Psoas muscle (tissue), 8 donors: ENCODE measurements around the gene PTCHD1. TPM values are rescaled to one million over a fixed set of nuclear protein-coding genes. Genes with fewer than 3 reads are reported as not detected.

Source experiments
- ATAC-seq, 4 donors: fragments of 200-7000 bp; cut with Tn5 transposase; one replicate each; pipeline ENCODE4 v1.9.1; 2020; ENCODE audit warnings: moderate library complexity in 3 of 4, mild to moderate bottlenecking in 2 of 4
- DNase-seq, 2 donors: peaks; one replicate each; pipeline ENCODE4 v3.0.0-alpha.2; 2020
- H3K27ac ChIP-seq: fragments of 200-600 bp; one replicate; pipeline ENCODE4 v1.8.0; 2022
- H3K27me3 ChIP-seq, 3 donors: fragments of 200-600 bp in 1 of 3; one replicate each; pipeline versions ENCODE4 v1.6.1 to v1.8.0; 2013 to 2022; ENCODE audit warnings: low read length in 2 of 3, mild to moderate bottlenecking in 2 of 3, moderate library complexity in 1 of 3; ENCODE audit not compliant: insufficient read depth in 3 of 3
- H3K36me3 ChIP-seq, 2 donors: fragments of 200-600 bp in 1 of 2; one replicate each; pipeline versions ENCODE4 v1.6.1 to v1.8.0; 2013 to 2022; ENCODE audit warnings: low read depth in 1 of 2, mild to moderate bottlenecking in 1 of 2, moderate library complexity in 1 of 2; ENCODE audit not compliant: insufficient read depth in 1 of 2
- H3K4me1 ChIP-seq: fragments of 200-600 bp; one replicate; pipeline ENCODE4 v1.8.0; 2022
- H3K4me3 ChIP-seq: fragments of 200-600 bp; one replicate; pipeline ENCODE4 v1.8.0; 2022; ENCODE audit warnings: mild to moderate bottlenecking
- H3K9me3 ChIP-seq: fragments of 200-600 bp; one replicate; pipeline ENCODE4 v1.8.0; 2022
- WGBS, 3 donors: extraction: QIAGEN DNeasy Blood & Tissue Kit; methylation state at CpG; one replicate each; pipeline versions ENCODE4 v1.1.6 to v1.1.7; 2013; 5-methylcytosine and 5-hydroxymethylcytosine counted together
- intact Hi-C, 2 donors: fragments of 100-400 bp; cut with DNase I; formaldehyde crosslinking; loops; one replicate each; pipeline versions ENCODE4 v1.11.0 to v1.14.2; 2022
- polyA plus RNA-seq, 3 donors: library from polyadenylated mRNA; stranded (reverse); fragments of 200-250 nt; gene quantifications; one replicate each; pipeline ENCODE4 v1.2.3, GENCODE V29; 2013
- total RNA-seq, 4 donors: library from RNA; stranded (reverse); fragmentation: NEBNext Ultra II Directional in 2 of 4; extraction: Animal tissue kit (Norgen Biotek cat#: 25700) in 2 of 4; gene quantifications; one replicate each; pipeline versions ENCODE4 v1.2.1 to v1.2.4, GENCODE V29; 2021 to 2023
- TF ChIP-seq, protein P1 (sequence below): fragments of 200-600 bp; IDR thresholded peaks from one replicate; pipeline ENCODE4 v1.8.0; 2022; ENCODE audit warnings: antibody characterized with exemption
- donor health status: healthy with polysubstance abuse.
- donor health status: DM: no; HTN: no; CAD: no; lungs with moderate emphysema.
- donor health status: Bipolar disorder and iron deficiency.
- donor health status: healthy.
- donor health status: DM: yes; HTN: yes; CAD: no.
- donor health status: DM: no; HTN: no; CAD: no.
- donor health status: DM: no; HTN: no; CAD: no.
- donor health status: DM: yes; HTN: yes; CAD: no.

PTCHD1 gene
- total and polyA plus RNA-seq, 7 donors, result 0.01 to 0.13 (median 0.05) TPM

DNA sequence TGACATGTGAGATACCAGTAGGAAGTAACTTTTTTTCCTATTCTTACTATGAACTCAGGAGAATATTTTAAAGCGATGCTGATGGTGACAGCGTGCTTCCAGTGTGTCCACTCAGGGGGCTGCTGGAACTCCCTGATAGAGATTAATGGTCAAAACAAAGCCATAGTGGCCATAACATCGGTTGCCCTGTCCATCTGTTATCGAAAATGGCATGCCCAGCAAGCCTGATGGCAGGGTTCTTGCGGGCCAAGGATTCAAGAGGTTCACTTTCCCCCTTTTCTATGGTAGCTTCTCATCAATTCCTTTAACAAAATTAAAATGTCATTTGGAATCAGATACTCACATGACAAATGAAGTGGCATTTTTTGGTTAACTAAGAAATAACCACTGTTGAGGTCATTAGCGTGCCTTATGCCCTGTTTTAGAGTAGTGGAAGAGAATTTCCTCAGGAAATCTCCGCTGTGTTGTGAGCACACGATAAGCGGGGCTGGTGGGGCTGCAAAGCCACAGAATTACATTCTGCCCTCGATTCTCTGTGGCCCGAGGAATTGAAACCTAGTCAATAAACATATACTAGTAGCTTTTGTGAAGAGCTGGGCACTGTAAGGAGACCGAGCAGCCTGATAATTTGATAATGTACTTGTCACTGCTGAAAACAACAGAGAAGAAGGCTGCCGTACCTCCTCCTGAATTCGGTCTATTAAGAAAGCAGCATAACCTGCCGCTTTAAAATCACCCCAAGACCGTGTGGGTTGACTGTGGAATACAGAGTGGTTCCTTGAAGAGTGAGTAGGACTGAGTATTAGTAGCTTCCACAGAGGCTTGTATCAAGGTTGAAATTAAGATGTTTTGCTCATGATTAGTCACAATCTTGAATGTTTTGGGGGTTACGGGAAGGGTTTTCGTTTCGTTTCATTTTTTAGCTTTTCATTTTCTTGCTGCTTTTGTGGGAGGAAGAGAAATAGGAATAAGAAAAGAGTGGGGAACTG, 46.7 kb downstream of the PTCHD1 start:
- Histone ChIP-seq H3K27ac (no peak overlapping the region), H3K27me3 (peaks cover 0 to 17% (median 0%) of the 10 kb centered on the region in 3 donors), H3K4me3 (no peak overlapping the region), H3K36me3 (no peaks in the 10 kb centered on the region), H3K9me3 (no peaks in the 10 kb centered on the region), H3K4me1 (no peaks in the 10 kb centered on the region)
- DNase-seq (no peak), ATAC-seq (no peak)
- intact Hi-C loops, result no loop called here
- WGBS, 3 donors, result 80 to 89% (median 86%) methylated on average over 19 of the region's 19 CpGs
- TF ChIP-seq, protein P1, sequence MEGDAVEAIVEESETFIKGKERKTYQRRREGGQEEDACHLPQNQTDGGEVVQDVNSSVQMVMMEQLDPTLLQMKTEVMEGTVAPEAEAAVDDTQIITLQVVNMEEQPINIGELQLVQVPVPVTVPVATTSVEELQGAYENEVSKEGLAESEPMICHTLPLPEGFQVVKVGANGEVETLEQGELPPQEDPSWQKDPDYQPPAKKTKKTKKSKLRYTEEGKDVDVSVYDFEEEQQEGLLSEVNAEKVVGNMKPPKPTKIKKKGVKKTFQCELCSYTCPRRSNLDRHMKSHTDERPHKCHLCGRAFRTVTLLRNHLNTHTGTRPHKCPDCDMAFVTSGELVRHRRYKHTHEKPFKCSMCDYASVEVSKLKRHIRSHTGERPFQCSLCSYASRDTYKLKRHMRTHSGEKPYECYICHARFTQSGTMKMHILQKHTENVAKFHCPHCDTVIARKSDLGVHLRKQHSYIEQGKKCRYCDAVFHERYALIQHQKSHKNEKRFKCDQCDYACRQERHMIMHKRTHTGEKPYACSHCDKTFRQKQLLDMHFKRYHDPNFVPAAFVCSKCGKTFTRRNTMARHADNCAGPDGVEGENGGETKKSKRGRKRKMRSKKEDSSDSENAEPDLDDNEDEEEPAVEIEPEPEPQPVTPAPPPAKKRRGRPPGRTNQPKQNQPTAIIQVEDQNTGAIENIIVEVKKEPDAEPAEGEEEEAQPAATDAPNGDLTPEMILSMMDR, result no peak

DNA sequence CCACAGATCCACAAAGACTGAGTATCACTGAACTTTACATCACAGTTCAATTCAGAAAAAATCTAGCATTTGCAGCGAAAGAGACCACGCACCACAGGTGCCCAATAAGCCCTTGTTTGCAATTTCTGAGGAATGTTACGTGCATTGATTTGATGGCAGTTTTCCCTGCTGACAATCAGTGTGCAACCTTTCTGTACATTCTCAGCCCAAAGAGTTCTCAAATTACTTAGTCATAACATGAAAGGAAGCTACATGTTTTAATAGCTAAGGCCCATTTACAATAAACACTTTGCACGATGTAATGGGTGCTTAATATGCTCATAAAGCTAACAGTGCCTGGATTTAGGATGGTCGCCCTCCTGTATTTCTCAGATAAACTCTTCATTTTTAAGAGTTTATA, 47.9 kb downstream of the PTCHD1 start:
- Histone ChIP-seq H3K9me3 (no peaks in the 10 kb centered on the region), H3K27me3 (peaks cover 0 to 21% (median 0%) of the 10 kb centered on the region in 3 donors), H3K4me3 (no peak overlapping the region), H3K36me3 (no peaks in the 10 kb centered on the region), H3K4me1 (no peaks in the 10 kb centered on the region), H3K27ac (no peak overlapping the region)
- intact Hi-C loops, result no loop called here
- ATAC-seq (no peak), DNase-seq (no peak)
- WGBS, 3 donors, result 72 to 97% (median 92%) methylated on average over 5 of the region's 5 CpGs
- TF ChIP-seq, protein P1, result no peak

DNA sequence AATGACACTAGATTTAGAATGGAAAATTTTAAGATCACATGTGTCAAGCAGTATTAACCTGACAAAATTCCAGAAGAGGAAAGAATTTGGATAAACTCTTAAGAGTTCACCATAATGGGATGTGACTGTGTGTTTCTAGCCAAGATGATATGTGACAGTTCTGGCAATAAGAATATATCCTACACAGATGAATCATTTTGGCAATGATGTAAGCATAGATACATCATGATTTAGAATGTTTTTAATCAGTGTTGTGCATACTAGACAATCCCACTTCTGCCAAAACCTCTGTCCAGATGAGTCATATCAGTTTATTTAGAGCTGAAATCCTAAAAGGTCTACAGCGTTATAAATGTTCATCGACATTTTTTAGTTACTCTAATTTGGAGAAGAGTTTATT, 48.8 kb downstream of the PTCHD1 start:
- ATAC-seq (no peak), DNase-seq (no peak)
- H3K9me3 ChIP-seq, result no peaks in the 10 kb centered on the region
- no peaks in the 10 kb centered on the region for H3K4me1 ChIP-seq
- 45 to 63% (median 46%) methylated on average over 2 of the region's 2 CpGs for WGBS, 3 donors
- intact Hi-C loops, result no loop called here
- TF ChIP-seq, protein P1, result no peak
- H3K27ac ChIP-seq, result no peak overlapping the region
- H3K4me3 ChIP-seq, result no peak overlapping the region
- peaks cover 0 to 21% (median 0%) of the 10 kb centered on the region in 3 donors for H3K27me3 ChIP-seq
- H3K36me3 ChIP-seq, result no peaks in the 10 kb centered on the region

DNA sequence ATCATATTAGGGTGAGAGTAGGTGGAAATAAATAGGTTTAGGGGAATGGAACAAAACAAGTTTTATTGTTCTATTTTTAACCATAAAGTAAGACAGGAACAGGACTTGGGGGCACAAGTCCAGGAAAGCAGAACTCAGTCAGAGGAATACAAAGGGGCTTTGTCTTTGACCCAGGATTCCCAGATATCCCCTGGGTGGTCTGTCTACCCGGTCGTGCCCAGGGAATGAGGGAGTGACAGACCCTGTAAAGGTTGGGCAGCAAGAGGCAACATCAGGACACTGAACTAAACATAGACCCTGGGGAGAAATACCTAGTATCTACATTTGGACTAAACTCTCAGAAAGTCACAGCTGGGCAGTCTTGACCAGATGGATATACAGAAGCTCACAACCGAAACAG, 50.6 kb downstream of the PTCHD1 start:
- Histone ChIP-seq H3K4me3 (no peak overlapping the region), H3K9me3 (no peaks in the 10 kb centered on the region), H3K27me3 (peaks cover 0 to 23% (median 0%) of the 10 kb centered on the region in 3 donors), H3K36me3 (no peaks in the 10 kb centered on the region), H3K4me1 (no peaks in the 10 kb centered on the region), H3K27ac (no peak overlapping the region)
- 26 to 43% (median 27%) methylated on average over 3 of the region's 3 CpGs for WGBS, 3 donors
- TF ChIP-seq, protein P1, result no peak
- ATAC-seq (no peak), DNase-seq (no peak)
- intact Hi-C loops, result no loop called here
